Right lobe of liver (tissue), 6 donors: ENCODE results near the gene NAT8L. TPM values are rescaled to one million over a fixed set of nuclear protein-coding genes. Genes with fewer than 3 reads are reported as not detected.

Experiments used
- ATAC-seq, 4 donors: fragments of 200-7000 bp; cut with Tn5 transposase; one replicate each; pipeline ENCODE4 v1.9.1; 2020; ENCODE audit warnings: mild to moderate bottlenecking in 4 of 4, moderate library complexity in 4 of 4
- DNase-seq, 3 donors: peaks; one replicate each; pipeline ENCODE4 v3.0.0-alpha.2; 2020
- H3K27ac ChIP-seq, 3 donors: fragments of 200-600 bp; one replicate each; pipeline ENCODE4 v1.8.0; 2022
- H3K27me3 ChIP-seq, 2 donors: fragments of 200-600 bp; one replicate each; pipeline ENCODE4 v1.8.0; 2022
- H3K36me3 ChIP-seq, 4 donors: fragments of 200-600 bp; sonication (generic) in 1 of 4; one replicate each; pipeline versions ENCODE4 v1.5.1 to v1.8.0; 2017 to 2022; ENCODE audit warnings: control low read depth in 1 of 4
- H3K4me1 ChIP-seq, 4 donors: fragments of 200-600 bp; sonication (generic) in 1 of 4; one replicate each; pipeline versions ENCODE4 v1.5.1 to v1.8.0; 2017 to 2022; ENCODE audit warnings: control low read depth in 1 of 4
- H3K4me3 ChIP-seq, 3 donors: fragments of 200-600 bp; one replicate each; pipeline ENCODE4 v1.8.0; 2022
- H3K9me3 ChIP-seq, 4 donors: fragments of 200-600 bp; sonication (generic) in 1 of 4; one replicate each; pipeline versions ENCODE4 v1.5.1 to v1.8.0; 2017 to 2022; ENCODE audit warnings: control low read depth in 1 of 4
- POLR2A ChIP-seq: fragments of 450-650 bp; IDR thresholded peaks from one replicate; pipeline ENCODE4 v1.6.1; 2017; ENCODE audit warnings: antibody characterized with exemption, mild to moderate bottlenecking
- WGBS: methylation state at CpG from one replicate; pipeline ENCODE4 v1.1.6; 2018; ENCODE audit warnings: low coverage, low lambda C conversion rate; ENCODE audit not compliant: insufficient coverage; ENCODE audit errors: missing lambda C conversion rate; 5-methylcytosine and 5-hydroxymethylcytosine counted together
- intact Hi-C, 2 donors: fragments of 100-400 bp; cut with DNase I; formaldehyde crosslinking; loops; one replicate each; pipeline versions ENCODE4 v1.11.2 to v1.14.1; 2022
- total RNA-seq, 6 experiments: library from RNA; depleted of rRNA in 2 of 6; stranded (reverse); fragments of >200 nt in 2 of 6; fragmentation: NEBNext Ultra II Directional in 3 of 6; extraction: Animal tissue kit (Norgen Biotek cat#: 25700) in 3 of 6; gene quantifications; one replicate each; pipeline versions ENCODE4 v1.1.0 to v1.2.4, GENCODE V29; 2016 to 2023
- TF ChIP-seq, protein P1 (sequence below), 4 donors: fragments of 200-600 bp in 3 of 4; fragments of 450-650 bp in 1 of 4; IDR thresholded peaks; one replicate each; pipeline versions ENCODE4 v1.5.1 to v1.8.0; 2016 to 2022; ENCODE audit warnings: antibody characterized with exemption in 4 of 4, mild to moderate bottlenecking in 2 of 4
- donor health status: DM: no; HTN: yes; CAD: no.
- donor health status: DM: no; HTN: no; CAD: no.
- donor health status: DM: no; HTN: no; CAD: no.
- donor health status: DM: no; HTN: yes; CAD: no.
- donor health status: DM: no; HTN: yes; CAD: no.

The NAT8L gene
- total RNA-seq, 6 experiments from 2014 or later: 0.02 to 0.05 TPM; not detected in 4

GRCh38 chr4:2043396-2044118 lies 15.6 kb upstream of the NAT8L start:
- intact Hi-C loops: no loop called here
- 100% methylated on average over 1 of the region's 18 CpGs for WGBS
- H3K4me1 ChIP-seq: peaks cover 0 to 20% (median 5%) of the 10 kb centered on the region in 4 donors
- ATAC-seq (no peak), DNase-seq (peak in 1 of 3 donors; percentile 3)
- peaks cover 0 to 16% of the 10 kb centered on the region in 2 donors for H3K27me3 ChIP-seq
- TF ChIP-seq, protein P1, sequence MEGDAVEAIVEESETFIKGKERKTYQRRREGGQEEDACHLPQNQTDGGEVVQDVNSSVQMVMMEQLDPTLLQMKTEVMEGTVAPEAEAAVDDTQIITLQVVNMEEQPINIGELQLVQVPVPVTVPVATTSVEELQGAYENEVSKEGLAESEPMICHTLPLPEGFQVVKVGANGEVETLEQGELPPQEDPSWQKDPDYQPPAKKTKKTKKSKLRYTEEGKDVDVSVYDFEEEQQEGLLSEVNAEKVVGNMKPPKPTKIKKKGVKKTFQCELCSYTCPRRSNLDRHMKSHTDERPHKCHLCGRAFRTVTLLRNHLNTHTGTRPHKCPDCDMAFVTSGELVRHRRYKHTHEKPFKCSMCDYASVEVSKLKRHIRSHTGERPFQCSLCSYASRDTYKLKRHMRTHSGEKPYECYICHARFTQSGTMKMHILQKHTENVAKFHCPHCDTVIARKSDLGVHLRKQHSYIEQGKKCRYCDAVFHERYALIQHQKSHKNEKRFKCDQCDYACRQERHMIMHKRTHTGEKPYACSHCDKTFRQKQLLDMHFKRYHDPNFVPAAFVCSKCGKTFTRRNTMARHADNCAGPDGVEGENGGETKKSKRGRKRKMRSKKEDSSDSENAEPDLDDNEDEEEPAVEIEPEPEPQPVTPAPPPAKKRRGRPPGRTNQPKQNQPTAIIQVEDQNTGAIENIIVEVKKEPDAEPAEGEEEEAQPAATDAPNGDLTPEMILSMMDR (IDR thresholded peaks at IDR 0.05): no peak
- TF ChIP-seq POLR2A: no peak
- H3K36me3 ChIP-seq: no peaks in the 10 kb centered on the region
- H3K9me3 ChIP-seq: no peaks in the 10 kb centered on the region
- no peak overlapping the region for H3K4me3 ChIP-seq
- H3K27ac ChIP-seq: no peak overlapping the region

DNA sequence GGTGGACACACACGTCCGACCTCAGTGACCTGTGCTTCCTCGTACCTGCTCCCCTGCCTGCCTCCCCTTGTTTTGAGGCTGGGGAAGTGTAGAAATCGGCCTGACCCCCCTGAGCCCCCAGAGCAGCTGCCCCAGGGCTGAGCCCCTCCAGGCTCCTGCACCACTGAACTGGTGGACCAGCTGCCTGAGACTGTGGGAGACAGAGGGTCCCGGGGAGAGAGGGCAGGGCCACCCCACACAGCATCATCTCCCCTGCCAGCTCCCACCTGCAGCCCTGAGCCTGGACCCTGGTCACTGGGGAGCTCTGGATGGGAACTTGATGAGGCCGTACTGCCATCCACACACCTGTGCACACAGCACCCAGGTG lies 15.0 kb upstream of the NAT8L start:
- 60% methylated on average over 2 of the region's 6 CpGs for WGBS
- peak in 1 of 3 donors; percentile 34 for DNase-seq
- H3K27ac ChIP-seq: no peak overlapping the region
- H3K4me1 ChIP-seq: peaks cover 0 to 20% (median 5%) of the 10 kb centered on the region in 4 donors
- intact Hi-C loops: no loop called here
- no peak for TF ChIP-seq POLR2A
- TF ChIP-seq, protein P1 (IDR thresholded peaks at IDR 0.05): no peak
- H3K27me3 ChIP-seq: peaks cover 0 to 16% of the 10 kb centered on the region in 2 donors
- ATAC-seq: no peak
- H3K4me3 ChIP-seq: no peak overlapping the region
- H3K36me3 ChIP-seq: no peaks in the 10 kb centered on the region
- no peaks in the 10 kb centered on the region for H3K9me3 ChIP-seq

- ATAC-seq (no peak), DNase-seq (peak in 1 of 3 donors; percentile 43)
- Histone ChIP-seq H3K36me3 (no peaks in the 10 kb centered on the region), H3K9me3 (no peaks in the 10 kb centered on the region), H3K4me3 (no peak overlapping the region), H3K4me1 (peaks cover 0 to 20% (median 5%) of the 10 kb centered on the region in 4 donors), H3K27ac (no peak overlapping the region), H3K27me3 (peaks cover 0 to 16% of the 10 kb centered on the region in 2 donors)
- TF ChIP-seq, protein P1 (IDR thresholded peaks at IDR 0.05): no peak
- no peak for TF ChIP-seq POLR2A
- intact Hi-C loops: no loop called here
- WGBS: 92% methylated on average over 9 of the region's 18 CpGs
Observed at GRCh38 chr4:2044542-2045517, 14.3 kb upstream of the NAT8L start.

DNA sequence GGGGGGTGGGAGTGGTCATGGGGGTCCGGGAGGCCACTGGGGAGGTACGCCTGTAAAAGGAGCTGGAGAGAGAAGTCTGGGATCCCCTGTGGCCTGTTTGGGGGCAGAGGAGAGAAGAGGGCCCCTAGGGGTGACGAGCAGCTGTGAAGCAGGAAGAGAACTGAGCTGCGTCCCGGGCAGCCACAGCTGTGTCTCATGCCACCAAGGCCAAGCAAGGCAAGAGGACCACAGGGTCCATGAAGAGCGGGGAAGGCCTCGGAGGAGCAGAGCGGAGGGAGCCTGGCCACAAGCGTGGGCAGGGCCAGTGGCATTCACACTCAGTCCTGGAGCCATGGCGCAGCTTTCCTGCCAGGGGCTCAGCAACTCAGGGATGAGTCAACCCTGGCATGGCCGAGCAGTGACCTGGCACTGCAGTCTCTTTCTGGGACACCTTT lies 13.6 kb upstream of the NAT8L start:
- DNase-seq (peak in 1 of 3 donors; percentile 47), ATAC-seq (no peak)
- TF ChIP-seq, protein P1 (IDR thresholded peaks at IDR 0.05): no peak
- no peak for TF ChIP-seq POLR2A
- intact Hi-C loops: no loop called here
- WGBS: 80% methylated on average over 8 of the region's 11 CpGs
- no peaks in the 10 kb centered on the region for H3K36me3 ChIP-seq
- peaks cover 0 to 13% of the 10 kb centered on the region in 2 donors for H3K27me3 ChIP-seq
- H3K27ac ChIP-seq: no peak overlapping the region
- no peaks in the 10 kb centered on the region for H3K9me3 ChIP-seq
- H3K4me3 ChIP-seq: no peak overlapping the region
- H3K4me1 ChIP-seq: peaks cover 0 to 20% (median 5%) of the 10 kb centered on the region in 4 donors
